WI38 (cell line): ENCODE results near the gene CYBRD1.

Source experiments
- H3K4me3 ChIP-seq: 2 replicates; pipeline ENCODE4 v1.5.1; 2011; ENCODE audit warnings: low read depth, mild to moderate bottlenecking, control low read depth, low read length
- CTCF ChIP-seq: IDR thresholded peaks from 2 replicates; pipeline ENCODE4 v1.5.1; 2012; ENCODE audit warnings: low read depth, mild to moderate bottlenecking, control low read depth, low read length

Gene CYBRD1

GRCh38 chr2:171541202-171541887 lies 19.1 kb downstream of the CYBRD1 start:
- H3K4me3 ChIP-seq = no peak overlapping the region
- TF ChIP-seq CTCF = 0 out of 2 replicates have a peak, but pooled peaks have one; percentile 27

- no peak overlapping the region for H3K4me3 ChIP-seq
- TF ChIP-seq CTCF = no peak
Observed at GRCh38 chr2:171545086-171545485, 22.8 kb downstream of the CYBRD1 start.

- TF ChIP-seq CTCF = no peak
- no peak overlapping the region for H3K4me3 ChIP-seq
Observed at GRCh38 chr2:171547256-171547655, 25.0 kb downstream of the CYBRD1 start.

GRCh38 chr2:171547720-171548119 lies 25.4 kb downstream of the CYBRD1 start:
- no peak for TF ChIP-seq CTCF
- H3K4me3 ChIP-seq = no peak overlapping the region

GRCh38 chr2:171550613-171551012 lies 28.3 kb downstream of the CYBRD1 start:
- no peak overlapping the region for H3K4me3 ChIP-seq
- TF ChIP-seq CTCF = no peak

GRCh38 chr2:171551836-171552235 lies 29.6 kb downstream of the CYBRD1 start:
- TF ChIP-seq CTCF = no peak
- no peak overlapping the region for H3K4me3 ChIP-seq

GRCh38 chr2:171553236-171553635 lies 31.0 kb downstream of the CYBRD1 start:
- no peak for TF ChIP-seq CTCF
- no peak overlapping the region for H3K4me3 ChIP-seq
